Measurements from ENCODE around the gene ASRGL1.

GRCh38 chr11:62400760-62401159 is 63.5 kb downstream of the ASRGL1 start:
- TF ChIP-seq CTCF (IDR thresholded peaks at IDR 0.05): no peak
- no peak for TF ChIP-seq POLR2A (IDR thresholded peaks at IDR 0.05)

Measured in transverse colon (tissue), 3 donors.